HG02759 (cell line): Measurements from ENCODE around the gene UBE2QL1.

Experiments
- ATAC-seq: cut with Tn5 transposase; IDR thresholded peaks from one replicate; pipeline ENCODE4 v1.9.1; 2021; ENCODE audit warnings: mild to moderate bottlenecking, moderate library complexity; ENCODE audit not compliant: unreplicated experiment

UBE2QL1 gene

DNA sequence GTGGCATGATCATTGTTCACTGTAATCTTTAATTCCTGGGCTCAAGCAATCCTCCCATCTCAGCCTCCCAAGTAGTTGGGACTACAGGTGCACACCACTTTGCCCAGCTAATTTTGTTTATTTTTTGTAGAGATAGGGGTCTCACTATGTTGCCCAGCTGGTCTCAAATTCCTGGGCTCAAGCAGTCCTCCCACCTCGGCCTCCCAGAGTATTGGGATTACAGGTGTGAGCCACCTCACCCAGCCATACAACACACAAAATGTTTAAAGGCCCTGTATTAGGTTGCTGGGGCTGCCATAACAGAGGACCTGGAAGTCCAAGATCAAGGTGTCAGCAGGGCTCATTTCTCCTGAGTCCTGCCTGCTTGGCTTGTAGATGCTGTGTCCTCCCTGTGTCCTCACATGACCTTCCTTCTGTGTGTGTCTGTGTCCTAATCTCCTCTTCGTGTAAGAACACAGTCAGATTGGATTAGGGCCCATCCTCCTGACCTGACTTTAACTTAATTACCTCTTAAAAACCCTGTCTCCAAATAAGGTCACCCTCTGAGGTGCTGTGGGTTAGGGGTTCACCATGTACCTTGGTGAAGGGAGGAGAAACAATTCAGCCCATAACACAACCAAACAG is 5.4 kb downstream of the UBE2QL1 start:
- ATAC-seq: no peak

DNA sequence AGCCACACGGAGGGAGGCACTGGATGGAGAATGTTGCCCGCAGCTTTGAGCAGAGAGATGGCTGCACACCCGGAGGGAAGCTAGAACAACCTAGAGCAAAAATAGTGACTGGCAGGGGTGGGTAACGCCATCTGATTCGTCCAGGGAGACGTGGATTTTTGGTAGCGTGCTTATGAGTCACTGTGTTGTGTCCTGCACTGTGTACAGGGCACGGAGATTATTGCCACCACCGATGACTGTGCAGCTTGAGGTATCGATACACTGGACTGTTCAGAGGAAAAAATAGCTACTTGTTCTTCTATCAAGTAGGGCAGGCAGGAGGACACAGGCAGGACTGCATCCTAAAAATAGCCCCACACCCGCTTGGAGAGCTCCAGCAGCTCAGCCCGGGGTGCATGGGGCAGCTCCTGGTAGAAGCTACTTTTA is 6.0 kb downstream of the UBE2QL1 start:
- ATAC-seq: no peak

DNA sequence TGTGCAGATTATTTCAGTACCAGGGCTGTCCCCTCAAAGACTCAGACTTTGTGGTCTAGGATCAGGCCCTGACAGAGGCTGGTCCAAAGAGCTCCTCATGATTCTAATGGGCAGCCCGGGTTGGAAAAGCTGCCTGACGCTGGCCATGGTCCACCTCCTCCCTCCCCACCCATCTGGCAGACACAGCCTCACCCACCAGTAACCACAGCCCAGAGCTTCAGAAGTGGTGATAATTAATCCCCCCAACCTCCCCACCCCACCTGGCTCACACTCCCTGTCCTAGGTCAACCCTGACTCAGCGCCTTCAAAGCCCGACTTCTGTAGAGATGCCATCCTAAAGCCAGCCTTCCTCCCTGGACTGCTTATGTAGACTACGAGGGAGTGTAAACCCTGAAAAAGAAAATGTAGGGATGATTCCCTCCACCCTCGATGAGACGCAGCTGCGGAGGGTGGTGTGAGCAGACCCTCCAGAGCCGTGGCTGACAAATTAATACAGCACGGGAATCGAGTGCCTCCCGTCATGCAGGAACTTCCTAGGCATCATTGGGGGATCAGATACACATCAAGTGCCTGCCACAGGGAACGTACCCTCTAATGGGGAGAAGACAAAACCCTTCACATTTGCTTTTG is 7.0 kb downstream of the UBE2QL1 start:
- no peak for ATAC-seq

DNA sequence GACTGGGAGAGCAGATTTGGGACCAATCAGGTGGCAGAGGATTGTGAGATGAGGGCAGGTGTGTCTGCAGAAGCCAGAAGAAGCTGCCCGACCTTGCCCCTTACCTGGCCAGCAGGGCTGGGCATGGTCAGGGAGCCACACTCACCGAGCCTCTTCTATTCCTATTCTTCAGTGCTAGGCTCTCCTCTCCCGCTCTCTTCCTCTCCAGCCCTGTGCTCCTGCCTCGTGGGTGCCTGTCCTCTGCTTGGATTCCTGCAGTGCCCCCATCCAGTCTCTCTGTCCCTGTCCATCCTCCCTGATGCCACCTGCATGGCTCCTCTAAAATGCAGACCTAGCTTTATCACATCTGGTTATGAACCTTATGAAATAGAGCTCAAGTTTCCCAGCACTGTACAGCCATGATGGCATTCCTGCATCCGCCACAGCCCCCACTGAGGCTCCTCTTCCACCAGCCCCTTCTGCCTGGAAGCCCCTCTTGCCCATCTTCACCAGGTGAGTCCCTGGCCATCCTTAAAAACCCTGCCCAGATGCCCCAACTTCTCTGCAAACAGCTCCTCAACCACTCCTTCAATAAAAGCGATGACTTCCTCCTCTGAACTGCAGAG is 8.2 kb downstream of the UBE2QL1 start:
- no peak for ATAC-seq

DNA sequence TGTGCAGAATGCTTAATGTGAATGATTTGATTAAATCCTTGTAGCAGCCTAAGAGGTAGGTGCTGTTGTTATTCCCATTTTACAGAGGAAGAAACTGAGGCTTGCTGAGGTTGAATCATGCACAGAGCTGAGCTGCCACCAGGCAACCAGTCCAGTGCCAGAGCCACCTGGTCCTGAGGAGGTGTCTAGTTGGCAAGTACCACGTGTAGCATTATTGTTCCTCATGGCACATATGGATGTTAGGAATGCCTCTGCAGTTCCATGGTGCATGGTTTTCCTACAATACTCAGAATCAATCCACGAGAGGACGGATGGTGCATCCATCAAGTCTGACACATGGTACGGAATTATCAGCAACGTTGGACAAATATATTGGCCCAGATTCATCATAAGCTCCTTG is 8.9 kb downstream of the UBE2QL1 start:
- ATAC-seq: no peak

DNA sequence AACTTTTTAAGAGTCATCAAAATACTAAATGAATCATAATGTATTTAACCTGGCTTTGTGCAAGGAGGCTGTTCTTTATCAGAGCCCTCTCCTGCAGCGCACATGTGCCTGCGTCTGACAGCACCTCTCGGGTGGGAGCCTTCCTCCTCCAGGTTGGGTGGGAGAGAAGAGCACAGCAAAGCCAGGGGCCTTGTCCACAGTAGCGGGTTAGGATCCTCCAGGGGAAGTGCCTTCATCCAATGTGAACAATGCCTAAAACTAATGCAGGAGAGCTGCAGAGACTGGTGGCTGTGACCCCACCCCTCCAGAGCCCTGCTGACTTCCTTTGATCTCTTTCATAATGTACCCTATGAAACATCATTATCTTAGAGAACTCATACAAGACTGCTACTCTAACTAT is 10.2 kb downstream of the UBE2QL1 start:
- no peak for ATAC-seq

DNA sequence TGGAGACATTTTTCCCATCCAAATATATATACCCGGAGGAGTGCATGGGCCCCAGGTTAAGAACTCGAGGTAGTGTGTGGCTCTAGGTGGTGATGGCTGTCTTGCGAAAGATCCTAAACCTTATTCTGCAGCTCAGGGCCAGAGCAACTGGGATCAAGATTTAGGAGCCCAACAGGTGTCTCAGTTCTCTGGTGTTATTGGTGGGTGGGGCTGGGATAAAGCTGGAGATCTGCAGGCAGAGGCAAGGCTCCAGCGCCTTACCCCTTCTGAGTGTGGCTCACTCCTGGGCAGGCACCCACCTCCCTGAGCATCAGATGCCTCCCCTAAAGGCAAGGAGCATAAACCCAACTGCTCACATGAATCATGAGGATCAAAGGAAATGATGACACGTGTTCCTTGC is 11.2 kb downstream of the UBE2QL1 start:
- no peak for ATAC-seq

DNA sequence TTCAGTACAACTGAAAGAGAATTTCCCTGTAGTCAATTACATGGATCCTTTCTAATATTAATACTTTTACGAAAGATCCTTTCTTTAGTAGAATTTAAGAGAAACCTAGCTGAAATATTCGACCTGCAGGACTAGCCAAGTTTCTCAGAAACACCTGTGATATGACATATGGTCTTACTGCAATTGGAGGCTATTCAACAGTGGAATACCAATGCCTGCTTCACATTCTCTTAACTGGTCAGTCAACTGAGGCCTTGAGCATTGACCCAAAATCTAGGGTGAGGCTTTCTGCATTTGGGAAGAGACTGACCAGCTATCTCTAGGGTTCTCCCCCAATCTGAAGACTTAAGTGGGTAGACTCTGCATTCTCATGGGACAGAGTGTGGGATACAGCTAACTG is 12.3 kb downstream of the UBE2QL1 start:
- ATAC-seq: no peak

DNA sequence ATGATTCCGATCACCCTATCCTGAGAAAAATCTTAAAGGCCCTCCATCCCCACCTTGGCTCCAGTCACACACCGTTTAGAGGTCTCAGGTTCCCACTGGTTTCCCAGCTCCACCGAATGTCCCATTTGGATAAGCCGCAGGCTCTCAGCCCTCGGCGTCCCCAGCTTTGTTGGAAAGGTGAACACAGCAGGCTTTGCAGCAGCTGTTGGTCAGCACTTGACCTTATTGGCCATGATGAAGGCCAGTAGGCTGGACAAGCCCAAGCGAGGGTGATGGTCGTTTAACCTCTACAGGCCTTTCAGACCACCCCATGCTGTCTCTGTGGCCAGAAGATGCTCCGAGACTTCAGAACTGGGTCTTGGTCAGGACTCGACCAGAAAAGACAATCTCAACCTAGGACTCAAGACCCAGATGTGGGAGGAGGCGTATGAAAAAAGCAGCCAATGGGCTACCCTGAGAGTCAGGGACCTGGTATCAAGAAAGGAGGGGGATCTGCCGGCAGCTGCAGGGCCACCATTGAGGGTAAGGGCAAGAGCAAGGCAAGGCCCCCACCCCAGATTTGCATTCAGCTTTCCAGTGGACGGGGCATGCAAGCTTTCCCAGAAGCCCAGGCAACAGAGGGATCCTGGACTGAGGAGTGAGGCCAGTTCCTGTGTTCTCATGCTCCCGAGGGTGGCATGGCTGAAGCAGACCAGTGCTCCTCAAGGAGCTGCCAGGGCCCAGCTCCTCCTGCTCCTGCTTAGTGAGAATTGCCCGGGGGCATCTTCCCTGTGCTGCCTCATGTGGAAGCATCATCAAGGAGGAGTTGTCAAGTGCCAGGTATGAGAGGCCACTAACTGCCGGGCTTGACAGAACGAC is 13.4 kb downstream of the UBE2QL1 start:
- no peak for ATAC-seq

DNA sequence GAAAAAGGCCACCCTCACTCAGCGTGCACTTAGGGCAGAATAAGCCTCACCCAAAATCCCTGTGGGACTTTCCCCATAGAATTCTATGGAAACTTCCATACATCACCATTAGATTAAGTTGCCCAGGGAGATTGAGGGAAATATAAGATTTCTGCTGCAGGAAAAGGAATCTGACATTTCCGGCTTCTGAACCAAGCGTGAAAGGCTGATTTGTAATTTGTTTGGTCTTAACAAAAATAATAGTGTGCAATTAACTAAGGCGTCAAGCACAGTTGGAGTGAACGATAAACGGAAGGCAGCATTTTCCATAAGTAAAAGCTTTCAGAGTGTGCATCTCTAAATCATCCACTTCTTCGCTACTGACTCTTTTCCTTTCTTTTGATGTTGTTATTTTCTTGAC is 14.0 kb downstream of the UBE2QL1 start:
- ATAC-seq: no peak

DNA sequence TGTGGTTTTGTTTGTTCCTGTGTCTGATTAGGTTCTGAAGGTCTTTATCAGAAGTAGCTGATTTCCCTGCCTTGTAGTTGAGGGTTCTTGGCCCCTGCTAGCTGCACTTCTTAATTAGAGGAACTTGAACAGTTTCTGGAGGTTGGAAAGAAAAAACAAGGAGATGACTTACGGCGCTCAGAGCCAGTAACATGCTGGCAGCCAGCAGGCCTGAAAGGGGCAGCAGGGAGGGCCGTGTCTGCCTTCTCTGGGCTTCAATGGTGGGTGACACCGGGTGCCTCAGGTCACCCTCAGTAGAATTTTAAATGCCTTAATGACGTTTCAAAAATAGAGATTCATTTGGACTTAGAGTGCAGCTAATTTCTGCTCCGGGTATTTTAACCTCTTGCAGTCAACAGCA is 15.8 kb downstream of the UBE2QL1 start:
- ATAC-seq: no peak

DNA sequence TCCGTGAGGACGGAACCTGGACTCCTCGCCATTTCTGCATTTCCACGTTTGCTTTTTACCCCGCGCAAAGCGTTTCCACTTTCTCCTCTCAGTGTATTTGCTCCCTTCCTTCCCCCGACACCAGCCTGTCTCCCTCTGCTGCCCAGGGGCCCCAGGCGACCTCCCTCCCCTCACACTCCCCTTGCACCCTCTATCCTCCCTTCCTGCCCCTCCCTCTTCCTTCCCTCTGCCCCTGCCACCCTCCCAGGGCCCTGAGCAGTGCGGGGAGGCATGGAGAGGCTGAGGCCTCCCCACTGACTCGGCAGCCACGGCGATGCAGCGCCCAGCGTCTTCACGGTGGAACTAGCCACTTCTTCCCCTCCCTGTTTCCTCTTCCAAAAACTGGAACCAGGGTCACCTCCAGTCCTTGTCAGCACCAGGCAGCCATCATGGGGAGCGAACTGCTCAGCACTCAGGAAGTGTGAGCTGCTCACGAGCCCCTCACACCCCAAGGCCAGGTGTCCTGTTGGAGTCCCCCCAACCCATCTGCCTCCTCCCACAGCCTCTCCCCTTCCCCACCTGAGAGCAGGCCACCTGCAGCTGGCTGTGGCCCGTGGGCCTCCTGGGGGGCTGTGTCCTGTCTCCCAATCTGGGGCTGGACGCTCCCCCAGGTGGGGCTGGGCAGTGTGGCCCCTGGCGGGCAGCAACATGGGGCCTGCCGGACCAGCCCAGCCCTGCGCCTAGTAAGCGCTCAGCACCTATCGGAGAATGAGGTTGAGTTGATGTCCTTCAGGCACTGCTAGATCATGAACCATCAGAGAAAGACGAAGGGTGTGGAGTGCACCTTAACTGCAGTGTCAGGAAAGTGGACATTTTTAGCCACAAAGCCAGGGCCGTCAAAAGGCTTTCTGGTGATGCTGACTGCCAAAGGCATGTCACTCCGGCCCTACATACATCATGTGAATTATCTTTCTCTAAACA is 17.5 kb downstream of the UBE2QL1 start:
- no peak for ATAC-seq

DNA sequence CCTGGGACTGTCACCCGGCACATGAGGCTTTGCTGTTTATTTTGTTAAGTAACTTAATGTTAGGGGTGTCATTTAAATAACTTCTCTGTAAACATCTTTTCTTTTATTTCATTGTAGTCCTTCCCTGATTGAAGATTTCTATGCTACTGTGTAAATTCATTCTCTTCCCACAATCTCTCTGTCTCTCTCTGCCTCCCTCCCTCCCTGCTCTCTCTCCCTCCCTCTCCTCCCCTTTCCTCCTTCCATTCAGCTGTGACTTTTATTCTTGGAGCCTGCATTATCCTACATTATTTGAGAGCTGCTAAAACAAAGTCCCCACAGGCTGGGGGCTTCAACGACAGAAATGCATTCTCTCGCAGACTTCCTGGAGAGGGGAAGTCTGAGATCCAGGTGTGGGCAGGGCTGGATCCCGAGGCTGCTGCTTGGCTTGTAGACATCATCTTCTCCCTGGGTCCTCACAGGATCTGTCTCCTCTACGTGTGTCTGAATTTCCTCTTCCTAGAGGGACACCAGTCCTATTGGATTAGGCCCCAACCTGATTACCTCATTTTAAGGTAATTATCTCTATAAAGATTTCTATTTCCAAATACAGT is 18.4 kb downstream of the UBE2QL1 start:
- ATAC-seq: no peak

DNA sequence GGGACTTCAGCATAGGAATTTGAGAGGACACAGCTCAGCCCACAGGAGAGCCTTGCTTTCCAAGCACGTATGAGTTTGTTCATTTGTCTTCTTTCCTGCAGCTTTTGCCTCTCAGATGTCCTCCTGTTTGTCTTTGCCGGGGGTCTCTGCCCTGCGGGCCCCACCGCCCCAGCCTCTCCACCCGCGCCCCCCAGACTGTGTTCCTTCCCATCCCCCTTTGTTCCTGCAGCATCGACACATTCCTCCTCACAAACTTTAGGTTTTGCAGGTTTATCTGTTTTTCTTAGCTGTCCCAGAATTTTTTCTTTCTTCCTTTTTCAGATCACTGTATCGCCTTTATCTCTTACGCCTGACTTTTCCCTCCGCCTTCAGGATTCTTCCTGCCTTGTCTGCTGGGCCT is 18.9 kb downstream of the UBE2QL1 start:
- ATAC-seq: no peak

DNA sequence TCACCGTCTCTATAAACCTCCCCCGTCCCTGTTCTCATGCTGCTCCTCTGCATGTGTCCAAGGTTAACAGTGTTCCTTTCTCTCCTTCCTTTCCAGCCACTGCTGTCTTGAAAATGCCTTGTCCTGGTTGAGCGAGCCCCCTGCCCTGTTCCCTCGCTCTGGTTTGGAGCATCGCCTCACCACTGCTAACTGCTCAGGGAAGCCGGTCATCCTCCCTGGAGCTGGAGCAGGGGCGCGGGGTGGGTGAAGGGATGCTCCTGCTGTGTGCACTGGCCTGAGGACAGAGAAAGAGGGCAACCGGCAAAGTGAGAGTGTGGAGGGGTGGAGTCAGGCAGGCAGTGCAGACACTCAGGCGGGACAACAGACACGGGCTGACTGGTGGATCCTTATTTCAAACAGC is 19.4 kb downstream of the UBE2QL1 start:
- no peak for ATAC-seq

DNA sequence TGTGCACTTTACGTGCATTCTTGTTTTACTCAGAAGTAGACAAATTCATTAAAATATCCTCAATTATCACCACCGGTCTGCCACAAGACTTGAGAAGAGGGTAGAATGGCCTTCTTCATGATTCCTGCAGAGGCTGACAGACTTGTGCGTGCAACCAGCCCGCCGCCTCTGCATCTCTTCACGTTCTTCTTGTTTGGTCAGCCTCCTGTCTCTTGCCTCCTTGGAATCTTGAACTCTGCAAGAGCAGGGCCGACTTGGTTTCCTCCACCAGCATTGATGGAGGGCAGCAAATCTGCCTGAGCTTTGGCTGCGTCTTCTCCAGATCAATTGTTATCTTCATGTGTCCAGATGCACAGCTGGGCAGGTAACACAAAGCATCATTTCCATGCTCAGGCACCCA is 20.2 kb downstream of the UBE2QL1 start:
- ATAC-seq: no peak

DNA sequence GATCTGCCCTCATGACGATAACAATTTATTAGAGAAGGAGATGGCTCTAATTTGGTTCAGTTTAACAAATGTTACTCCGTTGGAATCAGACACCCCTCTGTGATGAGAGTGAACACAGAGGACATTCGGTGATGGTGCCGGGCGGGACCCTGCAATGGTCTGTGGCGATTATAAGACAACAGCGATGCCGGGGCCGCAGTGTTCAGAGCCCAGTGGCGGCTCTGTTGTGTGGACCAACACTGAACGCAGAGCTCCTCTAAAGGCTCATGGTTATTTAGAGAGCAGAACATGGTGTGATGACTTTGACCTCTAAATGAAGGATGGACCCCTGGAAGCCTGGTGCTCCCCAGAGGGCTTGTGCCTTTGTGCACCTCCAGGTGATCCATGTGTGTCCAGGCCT is 21.2 kb downstream of the UBE2QL1 start:
- ATAC-seq: no peak

DNA sequence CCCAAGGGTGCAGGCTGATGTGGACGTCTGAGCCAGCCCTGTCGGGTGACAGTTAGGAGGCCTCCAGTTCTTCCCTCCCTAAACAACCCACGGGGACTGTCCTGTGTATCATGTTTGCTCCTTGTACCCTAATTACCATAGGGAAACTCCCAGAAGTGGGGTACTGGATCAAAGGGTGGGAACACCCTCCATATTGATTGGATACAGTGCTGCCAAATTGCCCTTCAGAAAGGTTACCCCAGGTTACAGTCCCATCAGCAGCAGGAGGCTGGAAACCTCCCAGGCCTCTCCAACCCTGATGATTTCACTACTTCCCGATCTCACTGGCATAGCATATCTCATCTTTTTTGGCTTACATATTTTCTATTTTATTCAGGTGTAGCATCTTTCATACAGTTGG is 22.0 kb downstream of the UBE2QL1 start:
- no peak for ATAC-seq

DNA sequence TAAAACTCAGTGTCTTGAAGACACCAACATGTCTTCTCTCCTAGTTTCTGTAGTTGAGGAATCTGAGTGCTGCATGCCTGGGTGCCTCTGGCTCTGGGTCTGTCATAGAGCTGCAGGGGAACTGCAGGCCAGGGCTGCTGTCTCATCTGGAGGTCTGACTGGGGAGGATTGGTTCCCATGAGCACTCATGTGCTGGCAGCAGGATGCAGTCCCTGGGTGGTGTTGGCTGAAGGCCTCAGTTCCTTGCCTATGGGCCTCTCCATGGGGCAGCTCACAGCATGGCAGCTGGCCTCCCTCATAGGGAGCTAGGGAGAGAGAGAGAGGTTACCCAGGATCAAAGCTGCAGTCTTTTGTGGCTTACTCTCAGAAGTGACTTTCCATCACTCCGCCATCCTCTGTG is 22.6 kb downstream of the UBE2QL1 start:
- no peak for ATAC-seq

DNA sequence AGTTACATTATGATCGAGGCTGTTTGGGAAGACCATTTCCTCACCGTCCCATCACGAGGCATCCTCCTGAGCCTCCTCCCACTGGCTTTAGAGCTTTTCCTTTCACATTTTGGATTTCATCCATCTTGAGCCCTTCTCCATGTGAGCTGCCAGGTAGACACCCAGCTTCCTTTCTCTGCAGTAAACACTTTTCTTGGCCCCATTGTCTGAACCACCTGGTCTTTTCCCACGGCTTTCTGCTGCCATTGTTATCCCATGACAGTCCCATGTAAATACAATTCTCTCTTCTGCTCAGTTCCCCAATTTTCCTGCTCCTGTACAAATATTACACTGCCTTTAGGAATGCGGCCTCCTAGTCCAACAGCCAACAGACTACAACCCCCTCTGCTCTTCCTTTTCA is 24.1 kb downstream of the UBE2QL1 start:
- no peak for ATAC-seq
